GM12891 (cell line): ENCODE results near the gene CDC14B.
A peak's percentile ranks its signal among the peaks of the same experiment; 100 is the strongest.

Experiments used
- DNase-seq: peaks from one replicate; pipeline ENCODE4 v3.0.0; 2011; ENCODE audit warnings: low spot score; ENCODE audit not compliant: insufficient read length
- FAIRE-seq: peaks from 2 replicates; lab custom pipeline; 2011; peaks lifted over from hg19 to GRCh38; lab: Jason Lieb, UNC
- PAX5 ChIP-seq: IDR thresholded peaks from 2 replicates; pipeline ENCODE4 v1.6.1; 2011; ENCODE audit warnings: low read length, moderate library complexity, mild to moderate bottlenecking; ENCODE audit not compliant: insufficient read depth, severe bottlenecking
- POLR2A ChIP-seq: IDR thresholded peaks from 2 replicates; pipeline ENCODE4 v1.6.1; 2011; ENCODE audit warnings: low read depth, low read length, control low read depth
- POLR2AphosphoS5 ChIP-seq: IDR thresholded peaks from 2 replicates; pipeline ENCODE4 v1.6.1; 2011; ENCODE audit warnings: low read depth, low read length, control low read depth
- POU2F2 ChIP-seq: IDR thresholded peaks from 2 replicates; pipeline ENCODE4 v1.6.1; 2011; ENCODE audit warnings: low read depth, mild to moderate bottlenecking, control low read depth, low read length, moderate library complexity
- SPI1 ChIP-seq: IDR thresholded peaks from 2 replicates; pipeline ENCODE4 v1.6.1; 2011; ENCODE audit warnings: low read depth, low read length, control low read depth
- TAF1 ChIP-seq: IDR thresholded peaks from 2 replicates; pipeline ENCODE4 v1.6.1; 2011; ENCODE audit warnings: low read depth, low read length, control low read depth

CDC14B gene

DNA sequence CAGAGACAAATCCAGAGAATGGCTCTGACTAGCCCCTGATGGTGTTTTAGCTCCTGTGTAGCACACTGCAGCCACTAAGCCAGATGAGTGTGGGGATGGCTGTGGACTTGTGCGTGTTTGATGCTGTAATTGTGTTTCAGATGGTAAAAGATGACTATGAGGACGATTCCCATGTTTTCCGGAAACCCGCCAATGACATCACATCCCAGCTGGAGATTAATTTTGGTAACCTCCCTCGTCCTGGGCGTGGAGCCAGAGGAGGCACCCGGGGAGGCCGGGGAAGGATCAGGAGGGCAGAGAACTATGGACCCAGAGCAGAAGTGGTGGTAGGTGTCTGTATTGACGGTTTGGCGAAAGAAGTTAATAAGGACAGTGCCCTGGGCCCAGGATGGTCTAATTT lies 131.7 kb downstream of the CDC14B start:
- FAIRE-seq, result no peak
- DNase-seq, result no peak
- no peak for TF ChIP-seq SPI1
- no peak for TF ChIP-seq POLR2A
- no peak for TF ChIP-seq POU2F2
- TF ChIP-seq TAF1, result no peak
- no peak for TF ChIP-seq PAX5
- TF ChIP-seq POLR2AphosphoS5, result no peak

DNA sequence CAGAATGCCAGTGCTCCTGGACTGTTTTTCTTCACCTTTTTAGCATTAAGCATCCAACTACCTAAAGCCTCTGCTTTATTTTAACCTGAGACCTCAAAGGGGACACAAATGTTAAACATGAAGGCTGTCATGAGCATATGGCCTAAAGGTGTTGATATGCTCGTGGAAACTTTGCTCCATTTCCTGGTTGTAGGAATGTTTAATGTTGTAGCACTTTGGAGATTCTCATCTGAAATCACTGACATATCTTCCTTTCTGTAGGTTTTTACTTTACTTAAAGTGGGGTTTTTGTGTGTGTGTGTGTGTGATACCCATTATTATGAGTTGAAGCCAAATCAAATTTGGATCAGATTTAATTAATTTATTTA lies 132.6 kb downstream of the CDC14B start:
- DNase-seq, result no peak
- no peak for FAIRE-seq
- no peak for TF ChIP-seq POLR2A
- TF ChIP-seq PAX5, result no peak
- TF ChIP-seq TAF1, result no peak
- no peak for TF ChIP-seq SPI1
- TF ChIP-seq POU2F2, result no peak
- TF ChIP-seq POLR2AphosphoS5, result no peak

DNA sequence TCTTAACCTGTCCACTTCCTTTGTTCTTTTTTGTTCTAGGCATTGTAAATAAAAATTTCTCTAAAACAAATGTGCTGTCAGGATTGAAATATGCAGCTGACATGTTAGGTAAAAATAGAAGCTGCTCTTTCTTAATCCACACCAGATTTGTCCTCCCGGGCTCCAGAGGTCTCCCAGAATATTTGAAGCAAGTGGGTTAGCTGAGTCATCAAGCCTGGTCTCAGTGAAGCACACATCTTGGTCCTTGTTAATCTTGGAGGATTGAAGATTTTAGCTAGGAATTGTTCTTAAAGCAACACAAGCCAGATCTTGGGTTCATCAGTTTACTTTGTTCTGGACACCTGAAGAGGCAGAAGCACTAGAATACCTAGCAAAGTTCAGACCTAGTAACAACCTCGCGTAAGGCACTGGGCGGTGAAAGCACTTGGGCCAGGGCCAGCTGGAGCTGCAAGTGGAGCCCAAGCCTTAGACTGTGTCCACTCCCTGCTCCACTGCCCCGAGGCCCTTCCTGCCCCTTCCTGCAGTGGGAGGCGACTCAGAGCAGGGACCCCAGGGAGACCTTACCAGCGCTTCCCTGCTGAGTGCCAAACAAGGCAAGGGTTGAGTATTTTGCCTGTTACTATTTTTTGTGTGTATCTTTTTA lies 133.1 kb downstream of the CDC14B start:
- FAIRE-seq (no peak), DNase-seq (no peak)
- TF ChIP-seq TAF1 (no peak), POLR2A (no peak), SPI1 (no peak), PAX5 (no peak), POLR2AphosphoS5 (no peak), POU2F2 (no peak)

DNA sequence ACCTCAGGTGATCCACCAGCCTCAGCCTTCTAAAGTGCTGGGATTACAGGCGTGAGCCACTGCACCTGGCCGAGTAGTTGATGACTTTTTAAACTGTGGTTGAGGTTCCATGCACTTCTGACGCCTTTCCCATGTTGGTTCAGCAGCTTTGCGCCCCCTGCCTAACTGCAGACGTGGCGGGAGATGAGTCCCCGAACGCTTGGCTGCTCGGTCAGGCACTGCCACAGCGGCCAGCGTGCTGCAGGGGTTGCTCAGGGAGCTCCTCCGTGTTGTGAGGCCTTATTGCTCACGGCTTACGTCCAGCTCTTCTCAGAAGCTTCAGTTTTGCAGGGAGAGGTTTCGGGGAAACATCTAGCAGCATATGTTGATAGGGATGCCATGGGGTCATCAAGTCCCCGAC lies 134.4 kb downstream of the CDC14B start:
- TF ChIP-seq TAF1, result no peak
- no peak for TF ChIP-seq POLR2A
- no peak for TF ChIP-seq SPI1
- TF ChIP-seq POU2F2, result no peak
- no peak for TF ChIP-seq PAX5
- TF ChIP-seq POLR2AphosphoS5, result no peak
- FAIRE-seq, result no peak

DNA sequence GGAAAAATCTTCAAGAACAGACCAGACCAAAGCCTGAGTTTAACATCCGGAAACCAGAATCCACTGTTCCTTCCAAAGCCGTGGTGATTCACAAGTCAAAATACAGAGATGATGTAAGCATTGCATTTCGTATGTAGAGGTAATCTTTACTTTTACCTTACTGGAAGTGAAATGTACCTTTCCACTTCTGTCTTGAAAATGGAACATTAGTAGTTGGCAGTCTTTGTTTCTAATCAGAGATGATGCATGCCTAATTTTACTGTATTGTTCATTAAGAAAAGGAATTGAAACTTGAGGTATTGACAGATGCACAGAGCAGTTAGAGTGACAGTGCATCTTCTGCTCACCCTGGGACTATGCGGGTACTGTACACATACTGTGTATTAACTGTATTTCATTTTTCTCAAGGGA lies 135.1 kb downstream of the CDC14B start:
- FAIRE-seq (peak; percentile 86), DNase-seq (peak; percentile 43)
- peak; percentile 87 for TF ChIP-seq SPI1
- TF ChIP-seq POLR2AphosphoS5, result no peak

More for the DNA sequence above, 134.4 kb downstream of the CDC14B start:
- DNase-seq, result no peak

DNA sequence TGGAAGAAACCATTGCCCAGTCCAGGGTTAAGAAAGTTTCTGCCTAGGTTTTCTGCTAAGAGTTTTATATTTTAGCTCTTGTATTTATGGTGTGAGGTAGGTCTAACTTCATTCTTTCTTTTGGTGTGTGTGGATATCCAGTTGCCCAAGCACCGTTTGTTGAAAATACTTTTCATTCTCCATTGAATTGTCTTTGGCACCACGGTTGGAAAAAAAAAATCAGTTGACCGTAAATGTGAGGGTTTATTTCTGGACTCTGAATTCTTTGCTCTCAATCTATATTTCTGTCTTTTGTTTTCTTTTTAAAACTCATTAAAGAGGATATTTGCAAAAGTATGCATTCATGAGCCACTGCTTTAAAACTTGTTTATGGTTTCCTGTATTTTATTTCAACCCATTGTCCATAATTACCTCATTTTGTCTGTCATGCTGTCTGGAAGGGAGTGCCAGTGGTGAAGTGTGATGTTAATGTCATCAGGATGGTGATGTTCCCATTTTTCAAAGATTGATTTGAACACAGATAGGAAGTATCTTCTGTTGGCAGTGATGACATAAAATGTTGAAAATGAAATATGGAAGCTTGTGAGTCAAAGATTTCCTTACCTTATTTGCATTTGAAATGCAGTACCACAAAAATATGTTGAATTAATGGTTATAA lies 135.8 kb downstream of the CDC14B start:
- FAIRE-seq (no peak), DNase-seq (no peak)
- no peak for TF ChIP-seq SPI1
- no peak for TF ChIP-seq POU2F2
- TF ChIP-seq TAF1, result no peak
- no peak for TF ChIP-seq POLR2AphosphoS5
- TF ChIP-seq PAX5, result no peak
- no peak for TF ChIP-seq POLR2A

DNA sequence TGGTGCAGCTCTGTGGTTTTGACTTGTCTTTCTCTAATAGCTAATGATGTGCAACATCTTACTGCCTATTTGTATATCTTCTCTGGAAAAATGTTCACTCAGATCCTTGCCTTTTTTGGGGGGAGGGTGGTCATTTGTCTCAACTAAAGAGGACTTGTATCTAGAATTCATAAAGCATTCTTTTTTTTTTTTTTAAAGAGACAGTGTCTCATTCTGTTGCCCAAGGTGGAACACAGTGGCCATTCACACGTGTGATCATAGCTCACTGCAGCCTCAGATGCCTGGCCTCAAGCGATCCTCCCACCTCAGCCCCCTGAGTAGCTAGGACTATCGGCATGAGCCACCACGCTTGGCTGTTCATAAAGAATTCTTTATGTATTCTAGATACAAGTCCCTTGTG lies 136.4 kb downstream of the CDC14B start:
- TF ChIP-seq POLR2AphosphoS5, result no peak
- no peak for TF ChIP-seq POLR2A
- no peak for TF ChIP-seq SPI1
- no peak for TF ChIP-seq PAX5
- TF ChIP-seq TAF1, result no peak
- TF ChIP-seq POU2F2, result no peak
- DNase-seq (no peak), FAIRE-seq (no peak)

DNA sequence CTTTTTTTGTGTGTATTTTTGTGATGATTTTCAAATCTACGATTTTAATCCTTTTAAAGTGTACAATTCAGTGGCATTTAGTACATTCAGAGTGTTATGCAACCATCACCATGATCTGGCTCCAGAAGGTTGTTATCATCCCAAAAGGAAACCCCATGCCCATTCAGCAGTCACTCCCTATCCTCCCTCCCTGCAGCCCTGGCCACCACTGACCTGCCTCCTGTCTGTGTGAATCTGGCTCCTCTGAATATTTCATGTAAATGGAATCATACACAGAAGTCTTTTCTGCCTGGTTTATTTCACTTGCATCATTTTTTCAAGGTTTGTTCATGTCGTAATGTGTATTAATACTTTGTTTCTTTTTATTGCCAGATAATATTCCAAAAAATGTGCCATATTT lies 137.2 kb downstream of the CDC14B start:
- TF ChIP-seq POU2F2 (no peak), POLR2AphosphoS5 (no peak)
- no peak for FAIRE-seq
- DNase-seq, result no peak

DNA sequence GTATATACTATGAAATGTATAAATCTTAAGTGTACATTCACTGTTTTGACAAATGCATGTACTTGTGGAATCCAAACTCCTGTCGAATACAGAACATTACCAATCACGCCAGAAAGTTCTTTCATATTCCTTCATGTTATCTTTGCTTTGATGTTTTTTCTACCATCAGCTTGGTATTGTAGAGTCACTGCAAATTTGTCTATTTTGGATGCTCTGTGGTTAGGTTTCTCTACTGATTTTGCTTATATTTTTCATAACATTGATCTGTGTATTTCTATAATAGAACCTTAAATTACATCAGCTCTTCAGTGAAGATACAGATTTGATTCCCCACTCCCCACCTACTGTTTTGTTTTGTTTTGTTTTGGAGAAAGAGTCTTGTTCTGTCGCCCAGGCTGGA lies 138.9 kb downstream of the CDC14B start:
- TF ChIP-seq POLR2A, result no peak
- no peak for TF ChIP-seq SPI1
- TF ChIP-seq POLR2AphosphoS5, result no peak
- no peak for TF ChIP-seq PAX5
- TF ChIP-seq POU2F2, result no peak
- no peak for TF ChIP-seq TAF1
- DNase-seq (no peak), FAIRE-seq (no peak)

DNA sequence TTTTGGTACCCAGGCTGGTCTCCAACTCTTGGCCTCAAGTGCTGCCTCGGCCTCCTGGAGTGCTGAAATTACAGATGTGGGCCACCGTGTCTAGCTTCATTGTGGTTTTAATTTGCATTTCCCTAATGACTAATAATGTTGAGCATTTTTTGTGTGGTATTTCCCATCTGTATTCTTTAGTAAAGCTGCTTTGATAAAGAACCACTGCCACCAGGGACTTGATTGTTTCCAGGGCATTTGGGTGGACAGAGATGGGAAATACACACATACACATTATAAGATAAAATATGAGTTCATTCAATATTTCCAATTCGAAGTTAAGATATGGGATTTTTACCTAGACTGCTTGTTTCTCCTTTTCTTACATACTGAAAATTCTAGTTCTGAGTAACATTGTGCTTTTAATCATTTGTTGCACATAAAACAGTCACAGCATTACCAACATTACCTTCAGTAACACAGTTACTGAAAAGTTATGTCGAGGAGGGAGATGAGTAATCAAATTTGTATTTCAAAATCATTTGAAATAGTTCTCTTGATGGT lies 140.7 kb downstream of the CDC14B start:
- DNase-seq (no peak), FAIRE-seq (no peak)
- TF ChIP-seq SPI1 (peak; percentile 24; the same call in 1 of the 2 replicates), TAF1 (no peak), POU2F2 (peak; percentile 92; the same call in 1 of the 2 replicates)
